ENCODE measurements around the gene HS6ST2. TPM values are rescaled to one million over a fixed set of nuclear protein-coding genes. Genes with fewer than 3 reads are reported as not detected.

The HS6ST2 gene
- total RNA-seq, 2 experiments from 2014 or later: not detected

- no peak for DNase-seq (ENCODE audit: low spot score)
- no peak for TF ChIP-seq EZH2phosphoT487 (IDR thresholded peaks at IDR 0.05; ENCODE audit: borderline replicate concordance, low read depth, low read length)
- H3K9me3 ChIP-seq (ENCODE audit: low read length): no peaks in the 10 kb centered on the region
- POLR2A ChIA-PET: no interaction called here
- H3K79me2 ChIP-seq (ENCODE audit: insufficient read depth, low read depth, low read length): no peaks in the 10 kb centered on the region
- intact Hi-C loops (cut with micrococcal nuclease; ENCODE audit: unreplicated experiment): no loop called here
- H2AFZ ChIP-seq (ENCODE audit: low read length): no peak overlapping the region
- no peaks in the 10 kb centered on the region for H3K36me3 ChIP-seq (ENCODE audit: insufficient read depth, low read length)
- H3K4me2 ChIP-seq (ENCODE audit: low read length): no peak overlapping the region
- H3K9me2 ChIP-seq (ENCODE audit: insufficient read depth, low read length): no peaks in the 10 kb centered on the region
- H3K4me1 ChIP-seq (ENCODE audit: insufficient read depth, low read length, poor library complexity, severe bottlenecking): no peaks in the 10 kb centered on the region
- CTCF ChIA-PET (ENCODE audit: unreplicated experiment): no interaction called here
- BruUV-seq (replicated peaks): no TSS peak
- H3K4me3 ChIP-seq (ENCODE audit: low read depth, low read length, poor library complexity, severe bottlenecking): no peak overlapping the region
- no peak overlapping the region for H3K27ac ChIP-seq (ENCODE audit: low read depth, low read length, poor library complexity, severe bottlenecking)
- H4K20me1 ChIP-seq (ENCODE audit: insufficient read depth, low read length): no peaks in the 10 kb centered on the region
Observed at GRCh38 chrX:132757066-132757623, 201.3 kb downstream of the HS6ST2 start.

GRCh38 chrX:132756439-132756838, 202.0 kb downstream of the HS6ST2 start:
- BruUV-seq (replicated peaks): no TSS peak

GRCh38 chrX:132751063-132751690, 207.3 kb downstream of the HS6ST2 start:
- intact Hi-C loops (cut with micrococcal nuclease; ENCODE audit: unreplicated experiment): no loop called here
- Histone ChIP-seq H3K4me3 (ENCODE audit: low read depth, low read length, poor library complexity, severe bottlenecking) (no peak overlapping the region), H3K4me1 (ENCODE audit: insufficient read depth, low read length, poor library complexity, severe bottlenecking) (no peaks in the 10 kb centered on the region), H3K9me2 (ENCODE audit: insufficient read depth, low read length) (no peaks in the 10 kb centered on the region), H3K4me2 (ENCODE audit: low read length) (no peak overlapping the region), H3K27ac (ENCODE audit: low read depth, low read length, poor library complexity, severe bottlenecking) (no peak overlapping the region), H3K36me3 (ENCODE audit: insufficient read depth, low read length) (no peaks in the 10 kb centered on the region), H3K79me2 (ENCODE audit: insufficient read depth, low read depth, low read length) (no peaks in the 10 kb centered on the region), H2AFZ (ENCODE audit: low read length) (no peak overlapping the region), H3K9me3 (ENCODE audit: low read length) (no peaks in the 10 kb centered on the region), H4K20me1 (ENCODE audit: insufficient read depth, low read length) (no peaks in the 10 kb centered on the region)
- no peak for TF ChIP-seq CTCF (conservative IDR thresholded peaks at IDR 0.05; ENCODE audit: low read length)
- no peak for TF ChIP-seq EZH2phosphoT487 (IDR thresholded peaks at IDR 0.05; ENCODE audit: borderline replicate concordance, low read depth, low read length)
- CTCF ChIA-PET (ENCODE audit: unreplicated experiment): no interaction called here
- DNase-seq (ENCODE audit: low spot score): no peak
- POLR2A ChIA-PET: no interaction called here
- no TSS peak for BruUV-seq (replicated peaks)

More at GRCh38 chrX:132756439-132756838, 202.0 kb downstream of the HS6ST2 start:
- Histone ChIP-seq H3K4me2 (ENCODE audit: low read length) (no peak overlapping the region), H3K4me1 (ENCODE audit: insufficient read depth, low read length, poor library complexity, severe bottlenecking) (no peaks in the 10 kb centered on the region), H3K4me3 (ENCODE audit: low read depth, low read length, poor library complexity, severe bottlenecking) (no peak overlapping the region), H3K9me2 (ENCODE audit: insufficient read depth, low read length) (no peaks in the 10 kb centered on the region), H3K27ac (ENCODE audit: low read depth, low read length, poor library complexity, severe bottlenecking) (no peak overlapping the region), H3K9me3 (ENCODE audit: low read length) (no peaks in the 10 kb centered on the region), H2AFZ (ENCODE audit: low read length) (no peak overlapping the region), H3K79me2 (ENCODE audit: insufficient read depth, low read depth, low read length) (no peaks in the 10 kb centered on the region), H4K20me1 (ENCODE audit: insufficient read depth, low read length) (no peaks in the 10 kb centered on the region), H3K36me3 (ENCODE audit: insufficient read depth, low read length) (no peaks in the 10 kb centered on the region)
- no peak for DNase-seq (ENCODE audit: low spot score)
- POLR2A ChIA-PET: interaction anchor here (0.6 kb wide), 2 partner anchors 322 to 946 kb away, joined by 3 to 4 read pairs; no protein-coding TSS in a partner anchor
- TF ChIP-seq EZH2phosphoT487 (IDR thresholded peaks at IDR 0.05; ENCODE audit: borderline replicate concordance, low read depth, low read length) (no peak), CTCF (conservative IDR thresholded peaks at IDR 0.05; ENCODE audit: low read length) (no peak)
- CTCF ChIA-PET (ENCODE audit: unreplicated experiment): no interaction called here
- intact Hi-C loops (cut with micrococcal nuclease; ENCODE audit: unreplicated experiment): no loop called here
